ENCODE data around the gene ARID1B.

DNA sequence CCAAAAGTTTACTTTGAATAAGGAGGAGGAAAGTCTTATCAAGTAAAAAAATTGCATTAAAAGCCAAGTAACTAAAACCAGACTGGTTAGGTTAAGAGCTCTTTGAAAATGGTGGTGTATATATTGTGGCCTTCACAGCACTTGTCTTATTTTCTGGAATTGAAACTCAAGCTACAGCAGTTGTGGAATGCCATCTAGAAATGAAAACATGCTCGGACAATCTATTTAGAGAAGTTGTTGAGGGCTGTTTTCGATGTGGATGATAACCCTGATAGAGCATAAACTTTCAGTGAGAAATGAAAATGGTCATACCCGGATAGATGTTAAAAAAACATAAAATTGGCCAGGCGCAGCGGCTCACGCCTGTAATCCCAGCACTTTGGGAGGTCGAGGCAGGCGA is 47.0 kb downstream of the ARID1B start:
- TF ChIP-seq, protein P1, sequence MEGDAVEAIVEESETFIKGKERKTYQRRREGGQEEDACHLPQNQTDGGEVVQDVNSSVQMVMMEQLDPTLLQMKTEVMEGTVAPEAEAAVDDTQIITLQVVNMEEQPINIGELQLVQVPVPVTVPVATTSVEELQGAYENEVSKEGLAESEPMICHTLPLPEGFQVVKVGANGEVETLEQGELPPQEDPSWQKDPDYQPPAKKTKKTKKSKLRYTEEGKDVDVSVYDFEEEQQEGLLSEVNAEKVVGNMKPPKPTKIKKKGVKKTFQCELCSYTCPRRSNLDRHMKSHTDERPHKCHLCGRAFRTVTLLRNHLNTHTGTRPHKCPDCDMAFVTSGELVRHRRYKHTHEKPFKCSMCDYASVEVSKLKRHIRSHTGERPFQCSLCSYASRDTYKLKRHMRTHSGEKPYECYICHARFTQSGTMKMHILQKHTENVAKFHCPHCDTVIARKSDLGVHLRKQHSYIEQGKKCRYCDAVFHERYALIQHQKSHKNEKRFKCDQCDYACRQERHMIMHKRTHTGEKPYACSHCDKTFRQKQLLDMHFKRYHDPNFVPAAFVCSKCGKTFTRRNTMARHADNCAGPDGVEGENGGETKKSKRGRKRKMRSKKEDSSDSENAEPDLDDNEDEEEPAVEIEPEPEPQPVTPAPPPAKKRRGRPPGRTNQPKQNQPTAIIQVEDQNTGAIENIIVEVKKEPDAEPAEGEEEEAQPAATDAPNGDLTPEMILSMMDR (IDR thresholded peaks at IDR 0.05; ENCODE audit: borderline replicate concordance, extremely low read depth, low read length, poor library complexity, severe bottlenecking), result no peak
- no peak for TF ChIP-seq EZH2 (IDR thresholded peaks at IDR 0.05; ENCODE audit: borderline replicate concordance, low read depth, low read length, severe bottlenecking)

All from DND-41 (cell line).